Mesendoderm (in vitro differentiated cells): ENCODE measurements around the gene NES.

Experiments
- DNase-seq: peaks from one replicate; pipeline ENCODE4 v3.0.0; 2013
- H2AK5ac ChIP-seq: 2 replicates; pipeline ENCODE4 v1.6.1; 2013; ENCODE audit warnings: low read length, inconsistent platforms
- H2BK120ac ChIP-seq: 2 replicates; pipeline ENCODE4 v1.6.1; 2013; ENCODE audit warnings: low read depth, mild to moderate bottlenecking, low read length, moderate library complexity, mixed read lengths
- H2BK15ac ChIP-seq: replicated peaks from 2 replicates; pipeline ENCODE4 v1.6.1; 2013; ENCODE audit warnings: low read depth, mild to moderate bottlenecking, moderate library complexity
- H2BK5ac ChIP-seq: 2 replicates; pipeline ENCODE4 v1.6.1; 2013; ENCODE audit warnings: low read length, inconsistent platforms
- H3K18ac ChIP-seq: 2 replicates; pipeline ENCODE4 v1.6.1; 2013; ENCODE audit warnings: mild to moderate bottlenecking, low read length, mixed read lengths
- H3K23ac ChIP-seq: one replicate; pipeline ENCODE4 v1.6.1; 2013; ENCODE audit warnings: low read length
- H3K27ac ChIP-seq: 2 replicates; pipeline ENCODE4 v1.5.1; 2013; ENCODE audit warnings: low read depth, mild to moderate bottlenecking, inconsistent platforms, low read length, moderate library complexity
- H3K27me3 ChIP-seq: 2 replicates; pipeline ENCODE4 v1.6.1; 2013; ENCODE audit warnings: low read length, control low read depth, mild to moderate bottlenecking, inconsistent platforms; ENCODE audit not compliant: insufficient read depth, poor library complexity
- H3K36me3 ChIP-seq: 2 replicates; pipeline ENCODE4 v1.6.1; 2013; ENCODE audit warnings: low read length, inconsistent platforms; ENCODE audit not compliant: control insufficient read depth, insufficient read depth
- H3K4ac ChIP-seq: one replicate; pipeline ENCODE4 v1.6.1; 2013; ENCODE audit warnings: low read depth, mild to moderate bottlenecking, low read length, moderate library complexity
- H3K4me1 ChIP-seq: 2 replicates; pipeline ENCODE4 v1.6.1; 2013; ENCODE audit warnings: low read depth, low read length, inconsistent platforms; ENCODE audit not compliant: control insufficient read depth
- H3K4me2 ChIP-seq: 2 replicates; pipeline ENCODE4 v1.6.1; 2013; ENCODE audit warnings: low read length
- H3K4me3 ChIP-seq: 2 replicates; pipeline ENCODE4 v1.5.1; 2013; ENCODE audit warnings: mild to moderate bottlenecking, low read length
- H3K56ac ChIP-seq: one replicate; pipeline ENCODE4 v1.6.1; 2013; ENCODE audit warnings: low read length
- H3K79me1 ChIP-seq: 2 replicates; pipeline ENCODE4 v1.6.1; 2013; ENCODE audit warnings: low read length, inconsistent platforms
- H3K79me2 ChIP-seq: 2 replicates; pipeline ENCODE4 v1.6.1; 2013; ENCODE audit warnings: mild to moderate bottlenecking, low read length; ENCODE audit not compliant: control insufficient read depth, insufficient read depth
- H3K9ac ChIP-seq: 2 replicates; pipeline ENCODE4 v1.6.1; 2013; ENCODE audit warnings: low read length, inconsistent platforms
- H4K5ac ChIP-seq: one replicate; pipeline ENCODE4 v1.6.1; 2013; ENCODE audit warnings: low read length
- H4K8ac ChIP-seq: one replicate; pipeline ENCODE4 v1.6.1; 2013; ENCODE audit warnings: low read depth, mild to moderate bottlenecking, control low read depth, low read length, moderate library complexity
- WGBS: extraction: QIAGEN DNeasy Blood & Tissue Kit; methylation state at CpG from one replicate; pipeline ENCODE4 v1.1.7; 2013; ENCODE audit warnings: low lambda C conversion rate, missing lambda C conversion rate; ENCODE audit not compliant: insufficient coverage; ENCODE audit errors: extremely low coverage; 5-methylcytosine and 5-hydroxymethylcytosine counted together

Gene NES

GRCh38 chr1:156717351-156717750 lies 40.1 kb upstream of the NES start:
- H3K4me1 ChIP-seq: no peaks in the 10 kb centered on the region
- no peak overlapping the region for H4K5ac ChIP-seq

GRCh38 chr1:156714830-156715229 lies 37.6 kb upstream of the NES start:
- H3K23ac ChIP-seq: no peak overlapping the region
- no peak overlapping the region for H2BK120ac ChIP-seq
- H3K4ac ChIP-seq: no peak overlapping the region
- no peak overlapping the region for H2AK5ac ChIP-seq
- DNase-seq: no peak
- H2BK5ac ChIP-seq: no peak overlapping the region
- WGBS: no CpG with 5 or more reads among the region's 3 CpGs
- H3K27me3 ChIP-seq: no peaks in the 10 kb centered on the region
- H2BK15ac ChIP-seq: no peak overlapping the region
- no peak overlapping the region for H4K8ac ChIP-seq
- no peak overlapping the region for H3K56ac ChIP-seq
- no peak overlapping the region for H3K4me3 ChIP-seq
- no peak overlapping the region for H3K27ac ChIP-seq
- H3K79me2 ChIP-seq: no peaks in the 10 kb centered on the region
- H3K18ac ChIP-seq: no peak overlapping the region
- no peaks in the 10 kb centered on the region for H3K79me1 ChIP-seq
- no peak overlapping the region for H4K5ac ChIP-seq
- H3K9ac ChIP-seq: no peak overlapping the region
- peaks cover 6% of the 10 kb centered on the region for H3K4me1 ChIP-seq
- H3K36me3 ChIP-seq: no peaks in the 10 kb centered on the region
- no peak overlapping the region for H3K4me2 ChIP-seq

More at GRCh38 chr1:156717351-156717750, 40.1 kb upstream of the NES start:
- H3K4me3 ChIP-seq: no peak overlapping the region
- H3K23ac ChIP-seq: no peak overlapping the region
- H4K8ac ChIP-seq: no peak overlapping the region
- no peak for DNase-seq
- H3K27ac ChIP-seq: no peak overlapping the region
- H3K18ac ChIP-seq: no peak overlapping the region
- no peak overlapping the region for H2BK120ac ChIP-seq
- no peak overlapping the region for H2BK5ac ChIP-seq
- H3K4me2 ChIP-seq: no peak overlapping the region
- no CpG with 5 or more reads among the region's 4 CpGs for WGBS
- H3K79me1 ChIP-seq: no peaks in the 10 kb centered on the region
- no peaks in the 10 kb centered on the region for H3K79me2 ChIP-seq
- H2AK5ac ChIP-seq: no peak overlapping the region
- no peak overlapping the region for H3K4ac ChIP-seq
- no peak overlapping the region for H2BK15ac ChIP-seq
- H3K36me3 ChIP-seq: peaks cover 1% of the 10 kb centered on the region
- H3K56ac ChIP-seq: no peak overlapping the region
- H3K9ac ChIP-seq: no peak overlapping the region
- H3K27me3 ChIP-seq: no peaks in the 10 kb centered on the region

GRCh38 chr1:156712626-156713025 lies 35.4 kb upstream of the NES start:
- H3K79me2 ChIP-seq: no peaks in the 10 kb centered on the region
- H3K4me1 ChIP-seq: peaks cover 24% of the 10 kb centered on the region
- H2BK15ac ChIP-seq: no peak overlapping the region

GRCh38 chr1:156711011-156711817 lies 34.0 kb upstream of the NES start:
- Histone ChIP-seq H3K27me3 (no peaks in the 10 kb centered on the region), H2BK15ac (no peak overlapping the region), H4K5ac (no peak overlapping the region), H3K23ac (peak overlapping the region; percentile 34), H3K4me2 (no peak overlapping the region), H3K4me1 (peaks cover 30% of the 10 kb centered on the region), H2AK5ac (no peak overlapping the region), H3K27ac (peak overlapping the region; percentile 41), H2BK5ac (no peak overlapping the region), H3K36me3 (no peaks in the 10 kb centered on the region), H3K9ac (peak overlapping the region; percentile 30), H3K4ac (peak overlapping the region; percentile 39), H2BK120ac (no peak overlapping the region), H3K79me2 (no peaks in the 10 kb centered on the region), H3K56ac (peak overlapping the region; percentile 79), H3K79me1 (no peaks in the 10 kb centered on the region), H4K8ac (no peak overlapping the region), H3K18ac (peak overlapping the region; percentile 11), H3K4me3 (no peak overlapping the region)
- WGBS: no CpG with 5 or more reads among the region's 9 CpGs
- DNase-seq: peak; percentile 62

More at GRCh38 chr1:156712626-156713025, 35.4 kb upstream of the NES start:
- Histone ChIP-seq H3K79me1 (no peaks in the 10 kb centered on the region), H4K8ac (no peak overlapping the region), H4K5ac (no peak overlapping the region), H2BK120ac (no peak overlapping the region), H3K56ac (no peak overlapping the region), H3K4me3 (no peak overlapping the region), H2BK5ac (no peak overlapping the region), H3K4me2 (no peak overlapping the region), H3K27me3 (no peaks in the 10 kb centered on the region), H3K27ac (no peak overlapping the region), H2AK5ac (no peak overlapping the region), H3K9ac (no peak overlapping the region), H3K36me3 (no peaks in the 10 kb centered on the region), H3K4ac (no peak overlapping the region), H3K18ac (no peak overlapping the region), H3K23ac (no peak overlapping the region)
- WGBS: no CpG with 5 or more reads among the region's 3 CpGs
- DNase-seq: no peak

- Histone ChIP-seq H3K27ac (no peak overlapping the region), H3K4me1 (peaks cover 30% of the 10 kb centered on the region), H3K4ac (no peak overlapping the region), H3K18ac (peak overlapping the region; percentile 12), H3K4me3 (no peak overlapping the region), H3K23ac (no peak overlapping the region), H2BK5ac (no peak overlapping the region), H3K79me1 (no peaks in the 10 kb centered on the region), H2BK120ac (no peak overlapping the region), H4K5ac (no peak overlapping the region), H3K27me3 (no peaks in the 10 kb centered on the region), H2BK15ac (no peak overlapping the region), H3K4me2 (no peak overlapping the region), H3K9ac (peak overlapping the region; percentile 16), H3K56ac (peak overlapping the region; percentile 40), H3K36me3 (no peaks in the 10 kb centered on the region), H4K8ac (no peak overlapping the region), H2AK5ac (peak overlapping the region; percentile 25), H3K79me2 (no peaks in the 10 kb centered on the region)
- no CpG with 5 or more reads among the region's 11 CpGs for WGBS
- no peak for DNase-seq
These were observed 32.7 kb upstream of the NES start for GRCh38 chr1:156709757-156710489.
